Measurements from ENCODE around the gene LTA.

The LTA gene

DNA sequence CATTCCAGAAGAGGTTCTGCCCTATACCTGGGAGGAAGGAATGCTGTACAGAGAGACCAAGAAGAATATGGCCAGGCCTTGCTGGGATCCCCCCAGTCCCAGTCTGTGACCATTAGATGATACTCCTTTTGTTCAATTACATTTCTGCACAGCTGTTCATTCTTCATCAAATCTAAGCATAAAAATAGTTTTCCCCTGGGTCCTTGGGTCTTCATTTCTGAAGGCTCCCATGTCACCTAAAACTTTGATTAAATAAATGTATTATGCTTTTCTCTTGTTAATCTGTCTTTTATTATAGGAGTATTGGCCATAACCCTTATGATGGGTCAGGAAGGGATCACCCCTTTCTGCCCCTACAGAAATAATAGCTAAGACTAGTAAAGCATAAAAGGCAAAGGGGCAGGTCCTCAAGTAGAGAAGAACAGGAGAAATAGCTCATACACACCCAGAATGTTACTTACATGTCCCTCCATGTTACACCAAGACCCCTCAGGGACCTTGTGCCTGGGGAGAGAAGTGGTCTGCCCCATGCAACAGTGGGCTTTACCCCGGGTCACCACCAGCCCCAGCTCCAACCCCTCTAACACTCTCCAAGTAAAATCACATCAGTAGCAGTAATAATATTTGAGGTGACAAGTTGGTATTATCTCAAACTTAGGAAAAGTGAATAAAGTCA, 2.1 kb upstream of the LTA start:
- no peak for DNase-seq (ENCODE audit: low read depth in 1 of 2, low spot score in 1 of 2)

DNA sequence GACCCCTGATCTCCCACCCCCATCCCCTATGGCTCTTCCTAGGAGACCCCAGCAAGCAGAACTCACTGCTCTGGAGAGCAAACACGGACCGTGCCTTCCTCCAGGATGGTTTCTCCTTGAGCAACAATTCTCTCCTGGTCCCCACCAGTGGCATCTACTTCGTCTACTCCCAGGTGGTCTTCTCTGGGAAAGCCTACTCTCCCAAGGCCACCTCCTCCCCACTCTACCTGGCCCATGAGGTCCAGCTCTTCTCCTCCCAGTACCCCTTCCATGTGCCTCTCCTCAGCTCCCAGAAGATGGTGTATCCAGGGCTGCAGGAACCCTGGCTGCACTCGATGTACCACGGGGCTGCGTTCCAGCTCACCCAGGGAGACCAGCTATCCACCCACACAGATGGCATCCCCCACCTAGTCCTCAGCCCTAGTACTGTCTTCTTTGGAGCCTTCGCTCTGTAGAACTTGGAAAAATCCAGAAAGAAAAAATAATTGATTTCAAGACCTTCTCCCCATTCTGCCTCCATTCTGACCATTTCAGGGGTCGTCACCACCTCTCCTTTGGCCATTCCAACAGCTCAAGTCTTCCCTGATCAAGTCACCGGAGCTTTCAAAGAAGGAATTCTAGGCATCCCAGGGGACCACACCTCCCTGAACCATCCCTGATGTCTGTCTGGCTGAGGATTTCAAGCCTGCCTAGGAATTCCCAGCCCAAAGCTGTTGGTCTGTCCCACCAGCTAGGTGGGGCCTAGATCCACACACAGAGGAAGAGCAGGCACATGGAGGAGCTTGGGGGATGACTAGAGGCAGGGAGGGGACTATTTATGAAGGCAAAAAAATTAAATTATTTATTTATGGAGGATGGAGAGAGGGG, 1.4 kb downstream of the LTA start:
- DNase-seq (ENCODE audit: low read depth in 1 of 2, low spot score in 1 of 2): no peak

- DNase-seq (ENCODE audit: low read depth in 1 of 2, low spot score in 1 of 2): peak in 1 of 2 donors; percentile 35
Measured at GRCh38 chr6:31574106-31575061, 2.3 kb downstream of the LTA start.

GRCh38 chr6:31575335-31575901, 3.3 kb downstream of the LTA start, which contains the start of gene TNF:
TNF (plus strand) TSS chr6:31575565; CDS start chr6:31575742, 177 bp downstream.
- DNase-seq (ENCODE audit: low read depth in 1 of 2, low spot score in 1 of 2): peak; percentile 64 to 81

DNA sequence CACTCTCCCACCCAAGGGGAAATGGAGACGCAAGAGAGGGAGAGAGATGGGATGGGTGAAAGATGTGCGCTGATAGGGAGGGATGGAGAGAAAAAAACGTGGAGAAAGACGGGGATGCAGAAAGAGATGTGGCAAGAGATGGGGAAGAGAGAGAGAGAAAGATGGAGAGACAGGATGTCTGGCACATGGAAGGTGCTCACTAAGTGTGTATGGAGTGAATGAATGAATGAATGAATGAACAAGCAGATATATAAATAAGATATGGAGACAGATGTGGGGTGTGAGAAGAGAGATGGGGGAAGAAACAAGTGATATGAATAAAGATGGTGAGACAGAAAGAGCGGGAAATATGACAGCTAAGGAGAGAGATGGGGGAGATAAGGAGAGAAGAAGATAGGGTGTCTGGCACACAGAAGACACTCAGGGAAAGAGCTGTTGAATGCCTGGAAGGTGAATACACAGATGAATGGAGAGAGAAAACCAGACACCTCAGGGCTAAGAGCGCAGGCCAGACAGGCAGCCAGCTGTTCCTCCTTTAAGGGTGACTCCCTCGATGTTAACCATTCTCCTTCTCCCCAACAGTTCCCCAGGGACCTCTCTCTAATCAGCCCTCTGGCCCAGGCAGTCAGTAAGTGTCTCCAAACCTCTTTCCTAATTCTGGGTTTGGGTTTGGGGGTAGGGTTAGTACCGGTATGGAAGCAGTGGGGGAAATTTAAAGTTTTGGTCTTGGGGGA, 4.0 kb downstream of the LTA start:
- DNase-seq (ENCODE audit: low read depth in 1 of 2, low spot score in 1 of 2): no peak

DNA sequence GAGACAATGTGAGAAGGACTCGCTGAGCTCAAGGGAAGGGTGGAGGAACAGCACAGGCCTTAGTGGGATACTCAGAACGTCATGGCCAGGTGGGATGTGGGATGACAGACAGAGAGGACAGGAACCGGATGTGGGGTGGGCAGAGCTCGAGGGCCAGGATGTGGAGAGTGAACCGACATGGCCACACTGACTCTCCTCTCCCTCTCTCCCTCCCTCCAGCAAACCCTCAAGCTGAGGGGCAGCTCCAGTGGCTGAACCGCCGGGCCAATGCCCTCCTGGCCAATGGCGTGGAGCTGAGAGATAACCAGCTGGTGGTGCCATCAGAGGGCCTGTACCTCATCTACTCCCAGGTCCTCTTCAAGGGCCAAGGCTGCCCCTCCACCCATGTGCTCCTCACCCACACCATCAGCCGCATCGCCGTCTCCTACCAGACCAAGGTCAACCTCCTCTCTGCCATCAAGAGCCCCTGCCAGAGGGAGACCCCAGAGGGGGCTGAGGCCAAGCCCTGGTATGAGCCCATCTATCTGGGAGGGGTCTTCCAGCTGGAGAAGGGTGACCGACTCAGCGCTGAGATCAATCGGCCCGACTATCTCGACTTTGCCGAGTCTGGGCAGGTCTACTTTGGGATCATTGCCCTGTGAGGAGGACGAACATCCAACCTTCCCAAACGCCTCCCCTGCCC, 4.9 kb downstream of the LTA start:
- no peak for DNase-seq (ENCODE audit: low read depth in 1 of 2, low spot score in 1 of 2)

DNA sequence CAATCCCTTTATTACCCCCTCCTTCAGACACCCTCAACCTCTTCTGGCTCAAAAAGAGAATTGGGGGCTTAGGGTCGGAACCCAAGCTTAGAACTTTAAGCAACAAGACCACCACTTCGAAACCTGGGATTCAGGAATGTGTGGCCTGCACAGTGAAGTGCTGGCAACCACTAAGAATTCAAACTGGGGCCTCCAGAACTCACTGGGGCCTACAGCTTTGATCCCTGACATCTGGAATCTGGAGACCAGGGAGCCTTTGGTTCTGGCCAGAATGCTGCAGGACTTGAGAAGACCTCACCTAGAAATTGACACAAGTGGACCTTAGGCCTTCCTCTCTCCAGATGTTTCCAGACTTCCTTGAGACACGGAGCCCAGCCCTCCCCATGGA, 5.5 kb downstream of the LTA start:
- no peak for DNase-seq (ENCODE audit: low read depth in 1 of 2, low spot score in 1 of 2)

GRCh38 chr6:31578184-31579118, 6.4 kb downstream of the LTA start:
- DNase-seq (ENCODE audit: low read depth in 1 of 2, low spot score in 1 of 2): no peak

DNA sequence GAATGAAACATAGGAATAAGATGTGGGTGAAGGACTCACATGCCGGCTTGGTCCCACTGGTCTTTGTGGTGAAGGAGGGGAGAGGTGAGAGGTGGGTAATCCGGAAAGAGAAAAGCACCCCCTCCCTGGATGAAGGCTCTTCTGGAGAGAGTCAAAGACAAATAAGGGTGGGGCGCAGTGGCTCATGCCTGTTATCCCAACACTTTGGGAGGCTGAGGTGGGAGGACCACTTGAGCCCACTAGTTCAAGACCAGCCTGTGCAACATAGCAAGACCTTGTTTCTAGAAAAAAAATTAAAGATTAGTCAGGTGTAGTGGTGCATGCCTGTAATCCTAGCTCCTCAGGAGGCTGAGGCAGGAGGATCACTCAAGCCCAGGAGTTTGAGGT, 7.0 kb downstream of the LTA start:
- no peak for DNase-seq (ENCODE audit: low read depth in 1 of 2, low spot score in 1 of 2)

DNA sequence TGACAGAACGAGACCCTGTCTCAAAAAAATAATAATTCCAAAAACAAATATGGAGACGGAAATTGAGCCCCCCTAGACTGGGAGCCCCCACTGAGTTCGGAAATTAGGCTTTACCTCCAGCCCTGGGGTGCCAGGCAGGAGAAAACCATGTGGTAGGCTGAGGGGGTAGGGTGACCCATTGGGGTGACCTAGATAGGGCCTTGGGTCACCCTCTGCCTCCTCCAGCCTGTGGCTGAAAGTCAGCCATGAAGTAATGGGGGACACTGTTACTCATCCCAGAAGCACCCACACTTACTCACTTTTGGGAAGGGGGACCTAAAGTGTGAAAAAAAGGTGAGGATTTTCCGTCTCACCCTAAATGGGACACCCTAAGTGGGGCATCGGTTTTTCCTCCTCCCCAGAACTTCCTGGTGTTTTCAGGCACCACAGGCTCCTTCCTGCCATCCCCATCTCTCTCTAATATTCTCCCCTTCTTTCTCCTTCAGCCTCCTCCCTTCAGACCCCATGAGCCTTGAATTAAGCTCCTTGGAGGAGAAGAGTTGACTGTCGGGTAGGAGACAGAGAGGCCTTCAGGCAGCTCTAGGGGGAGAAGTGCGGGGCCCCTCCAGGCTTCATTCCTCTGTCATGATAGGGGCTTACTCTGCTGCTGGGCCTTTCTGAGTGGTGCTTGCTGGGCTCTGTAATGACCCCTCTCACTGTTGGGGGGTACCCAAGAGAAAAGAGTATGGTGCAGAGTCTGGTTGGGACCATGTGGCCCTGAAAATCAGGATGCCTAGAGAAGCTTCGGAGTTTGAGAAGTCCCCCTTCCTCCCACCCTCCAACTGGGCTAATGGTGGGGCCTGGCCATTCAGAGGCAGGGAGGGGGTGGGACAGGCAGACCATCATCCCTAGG, 7.7 kb downstream of the LTA start:
- DNase-seq (ENCODE audit: low read depth in 1 of 2, low spot score in 1 of 2): no peak

- DNase-seq (ENCODE audit: low read depth in 1 of 2, low spot score in 1 of 2): no peak
Measured at GRCh38 chr6:31580438-31580740, 8.3 kb downstream of the LTA start.

DNA sequence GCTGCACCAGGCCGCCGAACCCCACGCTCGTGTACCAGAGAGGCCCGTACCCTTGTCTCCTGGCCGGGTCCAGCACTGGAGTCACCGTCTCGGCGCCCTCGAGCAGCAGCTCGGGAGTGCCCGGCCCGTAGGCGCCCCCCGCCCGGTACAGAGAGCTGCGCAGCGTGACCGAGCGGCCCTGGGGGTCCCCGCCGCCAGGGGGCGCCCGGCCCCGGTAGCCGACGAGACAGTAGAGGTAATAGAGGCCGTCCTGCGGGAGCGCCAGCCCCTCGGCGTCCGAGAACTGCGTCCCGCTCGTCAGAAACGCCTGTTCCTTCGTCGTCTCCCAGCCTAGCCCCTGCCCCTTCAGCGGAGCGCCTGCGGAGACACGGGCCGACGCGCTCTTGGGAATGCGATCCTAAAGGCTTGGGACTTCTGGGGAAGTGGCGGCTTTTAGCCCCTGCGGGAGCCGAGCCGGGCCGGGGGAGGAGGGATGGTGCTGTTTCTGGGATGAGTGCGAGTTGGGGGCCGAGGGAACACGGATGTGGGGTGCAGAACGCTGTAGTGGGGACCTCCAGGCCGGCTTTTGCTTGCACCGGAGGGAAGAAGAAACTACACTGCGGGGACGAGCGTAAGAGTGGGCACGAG, 8.8 kb downstream of the LTA start:
- peak; percentile 88 to 91 for DNase-seq (ENCODE audit: low read depth in 1 of 2, low spot score in 1 of 2)

DNA sequence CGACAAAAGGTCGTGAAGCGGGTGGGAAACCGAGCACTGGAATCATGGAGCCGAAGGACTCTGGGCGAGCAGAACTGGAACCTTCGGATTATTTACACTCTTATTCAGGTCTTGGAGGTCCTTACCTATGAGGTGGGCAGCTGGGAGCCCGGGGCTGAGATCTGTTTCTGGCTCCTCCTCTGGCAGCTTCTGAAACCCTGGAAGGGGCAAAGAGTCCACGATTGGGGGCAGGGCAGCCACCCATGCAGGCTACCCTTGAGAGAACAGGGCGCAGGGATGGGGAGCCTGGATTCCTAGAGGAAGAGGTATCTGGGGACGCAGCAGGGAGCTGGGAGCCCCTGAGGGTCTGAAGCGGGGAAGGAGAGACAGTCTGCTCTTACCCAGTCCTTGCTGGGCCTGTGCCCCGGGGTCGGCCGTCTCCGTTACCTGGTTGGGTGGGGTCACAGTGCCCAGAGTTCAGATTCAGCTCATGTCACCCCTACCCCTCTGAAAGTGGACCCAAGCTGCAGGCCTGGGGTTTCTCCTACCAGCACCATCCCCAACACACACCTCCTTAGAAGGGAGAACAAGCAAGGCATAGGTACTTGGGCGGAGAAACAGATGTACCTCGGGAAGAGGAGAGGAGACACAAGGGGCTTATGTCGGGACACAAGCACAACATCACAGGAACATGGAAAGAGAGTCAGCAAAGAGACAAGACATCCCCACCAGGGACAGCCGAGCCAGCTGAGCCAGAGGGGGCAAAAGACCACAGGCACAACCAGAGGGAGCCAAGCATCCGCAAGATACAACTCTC, 9.5 kb downstream of the LTA start:
- DNase-seq (ENCODE audit: low read depth in 1 of 2, low spot score in 1 of 2): no peak

GRCh38 chr6:31582230-31582643, 10.1 kb downstream of the LTA start, which contains the start of gene LTB:
LTB (minus strand) TSS chr6:31582424; CDS start chr6:31582417, 7 bp downstream.
- DNase-seq (ENCODE audit: low read depth in 1 of 2, low spot score in 1 of 2): peak; percentile 29 to 77

DNA sequence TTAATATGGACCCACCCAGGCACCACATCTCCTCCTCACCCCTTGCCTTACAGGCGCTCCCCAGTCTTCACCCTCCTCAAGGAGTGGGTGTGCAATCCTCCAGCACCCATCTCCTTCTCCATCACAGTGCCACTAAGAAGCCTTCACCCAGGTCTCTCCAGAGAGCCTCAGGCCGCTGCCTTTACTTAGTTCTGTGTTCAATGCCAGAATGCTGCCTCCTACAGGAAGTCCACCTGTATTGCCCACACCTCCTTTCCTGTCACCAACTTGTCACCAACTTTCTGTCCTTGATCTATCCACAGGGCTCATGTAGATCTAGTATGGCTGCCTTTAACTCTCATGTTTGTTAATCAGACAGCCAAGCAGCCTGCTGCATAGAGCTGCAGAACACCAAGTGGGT, 13.4 kb downstream of the LTA start:
- DNase-seq (ENCODE audit: low read depth in 1 of 2, low spot score in 1 of 2): no peak

DNA sequence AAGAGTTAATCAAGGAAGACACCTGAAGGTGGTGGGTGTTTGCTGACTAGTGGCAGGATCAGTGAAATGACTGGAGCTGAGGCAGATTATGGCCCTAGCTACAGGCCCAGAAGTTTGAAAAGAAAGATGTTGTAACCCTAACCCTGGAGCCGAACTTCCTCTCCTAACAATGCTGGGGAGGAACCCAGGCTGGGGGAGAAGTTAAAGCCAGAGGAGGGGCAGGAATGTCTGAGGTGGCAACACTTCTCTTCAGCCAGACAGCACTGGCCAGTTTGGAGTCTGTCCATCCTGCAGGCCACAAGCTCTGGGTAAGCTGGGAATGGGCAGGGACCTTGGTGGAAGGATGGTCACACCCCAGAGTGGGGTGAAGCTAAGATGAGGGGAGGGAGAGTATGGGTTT, 13.9 kb downstream of the LTA start, which contains the start of gene LST1:
Gene LST1, plus strand, starts transcription at position 270 of the 400 bp plus-strand sequence. CDS start 1,023 bp downstream, outside the sequence.
- no peak for DNase-seq (ENCODE audit: low read depth in 1 of 2, low spot score in 1 of 2)
